PFSK-1 (cell line): Measurements from ENCODE around the gene SHC2.

Experiments
- FOXP2 ChIP-seq: optimal IDR thresholded peaks from 2 replicates; pipeline ENCODE3; 2011; ENCODE audit warnings: borderline replicate concordance, control low read depth, inconsistent platforms; ENCODE audit not compliant: insufficient read depth; ENCODE audit errors: extremely low read length, extremely low read depth
- POLR2AphosphoS5 ChIP-seq: IDR thresholded peaks from 2 replicates; pipeline ENCODE4 v1.6.1; 2012; ENCODE audit warnings: low read depth, mild to moderate bottlenecking, control low read depth, low read length, moderate library complexity
- REST ChIP-seq, 2 experiments: IDR thresholded peaks; 2 replicates each; pipeline versions ENCODE4 v1.6.1 to v1.8.0; 2011 to 2012; ENCODE audit warnings: low read depth in 2 of 2, low read length in 2 of 2, control low read depth in 1 of 2, inconsistent platforms in 1 of 2, mild to moderate bottlenecking in 1 of 2, moderate library complexity in 1 of 2; ENCODE audit not compliant: insufficient read depth in 1 of 2
- SIN3A ChIP-seq: IDR thresholded peaks from 2 replicates; pipeline ENCODE4 v1.6.1; 2012; ENCODE audit warnings: mild to moderate bottlenecking, low read length, moderate library complexity, borderline replicate concordance; ENCODE audit not compliant: insufficient read depth
- TAF1 ChIP-seq: IDR thresholded peaks from 2 replicates; pipeline ENCODE4 v1.6.1; 2012; ENCODE audit warnings: low read length, control low read depth, borderline replicate concordance; ENCODE audit not compliant: insufficient read depth

SHC2 gene

DNA sequence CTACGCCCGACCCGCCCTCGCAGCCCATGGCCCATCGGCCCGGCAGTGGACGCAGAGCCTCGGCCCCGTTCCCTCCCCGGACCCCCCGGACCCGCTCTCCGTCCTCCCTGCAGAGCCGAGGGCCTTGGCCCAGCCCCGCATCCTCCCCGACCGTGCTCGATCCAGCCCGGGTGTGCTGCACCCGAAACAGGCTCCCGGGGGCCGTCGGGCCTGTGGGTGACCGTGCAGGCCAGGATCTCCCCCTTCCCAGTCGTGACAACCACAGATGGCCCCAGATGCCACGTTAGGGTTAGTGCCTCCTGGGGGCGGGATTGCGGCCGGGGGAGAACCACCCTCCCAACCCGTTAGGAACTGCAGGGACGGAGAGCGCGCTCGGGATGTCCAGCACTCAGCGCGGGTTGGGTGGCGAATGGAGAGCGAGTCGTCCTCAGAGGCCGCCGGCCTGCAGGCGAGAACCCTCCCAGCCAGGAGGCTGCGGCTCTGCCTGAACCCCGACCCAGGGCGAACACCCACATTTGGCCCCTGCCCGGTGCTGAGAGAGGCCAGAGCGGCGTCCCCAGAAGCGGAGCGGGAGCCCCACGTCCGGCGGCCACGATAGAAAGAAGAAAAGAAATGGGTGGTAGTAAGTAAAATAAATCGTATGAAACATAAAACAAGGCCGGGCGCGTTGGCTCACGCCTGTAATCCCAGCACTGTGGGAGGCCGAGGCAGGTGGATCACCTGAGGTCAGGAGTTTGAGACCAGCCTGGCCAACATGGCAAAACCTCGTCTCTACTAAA is 28.8 kb upstream of the SHC2 start:
- TF ChIP-seq FOXP2 (no peak), SIN3A (no peak), TAF1 (no peak), POLR2AphosphoS5 (no peak), REST (IDR thresholded peaks at IDR 0.05; ENCODE audit: insufficient read depth in 1 of 2, low read depth in 2 of 2, low read length in 2 of 2) (no peak)

GRCh38 chr19:488505-489417 is 27.9 kb upstream of the SHC2 start:
- TF ChIP-seq REST (IDR thresholded peaks at IDR 0.05; ENCODE audit: insufficient read depth in 1 of 2, low read depth in 2 of 2, low read length in 2 of 2): no peak
- TF ChIP-seq FOXP2: peak; percentile 93
- TF ChIP-seq POLR2AphosphoS5: peak; percentile 70
- TF ChIP-seq SIN3A: no peak
- peak; percentile 77; the same call in 1 of the 2 replicates for TF ChIP-seq TAF1

DNA sequence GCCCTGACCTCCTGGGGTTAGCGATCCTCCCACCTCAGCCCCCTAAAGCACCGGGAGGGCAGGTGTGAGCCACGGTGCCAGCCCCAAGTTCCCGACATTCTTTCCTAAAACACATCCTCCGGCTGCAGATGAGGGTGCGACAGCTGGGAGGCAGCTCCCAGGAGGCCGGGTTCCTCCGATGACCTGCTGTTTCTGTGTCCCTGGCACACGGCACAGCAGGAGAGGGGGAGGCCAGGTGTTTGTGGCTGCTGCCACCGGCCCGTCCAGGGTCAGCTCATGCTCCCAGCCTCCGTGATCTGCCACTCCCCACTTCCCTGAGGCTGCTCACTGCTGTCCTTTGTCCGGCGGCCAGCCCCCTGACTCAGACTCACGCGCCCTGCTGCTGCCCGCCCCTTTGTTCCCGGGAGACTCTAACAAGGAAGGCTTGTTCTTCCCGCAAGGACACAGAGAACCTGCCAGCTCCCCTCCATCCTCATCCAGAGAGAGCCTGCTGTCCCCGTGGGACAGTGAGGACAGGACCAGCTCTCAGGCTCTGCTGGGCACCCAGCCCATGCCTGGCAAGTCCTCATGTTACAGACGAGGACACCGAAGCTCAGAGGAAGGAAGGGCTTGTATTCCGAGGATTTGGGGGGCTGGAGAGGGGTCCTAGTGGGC is 24.9 kb upstream of the SHC2 start:
- TF ChIP-seq POLR2AphosphoS5 (no peak), FOXP2 (no peak), SIN3A (no peak), TAF1 (no peak)

- TF ChIP-seq TAF1 (no peak), SIN3A (no peak), REST (IDR thresholded peaks at IDR 0.05; ENCODE audit: insufficient read depth in 1 of 2, low read depth in 2 of 2, low read length in 2 of 2) (no peak), FOXP2 (no peak), POLR2AphosphoS5 (no peak)
Observed at GRCh38 chr19:485077-485476, 24.2 kb upstream of the SHC2 start.

GRCh38 chr19:484494-484893 is 23.7 kb upstream of the SHC2 start:
- TF ChIP-seq POLR2AphosphoS5 (no peak), REST (IDR thresholded peaks at IDR 0.05; ENCODE audit: insufficient read depth in 1 of 2, low read depth in 2 of 2, low read length in 2 of 2) (no peak)
